T-helper 2 cell treated with Interferon-gamma antibody and Interleukin-4, amounts not matched to agents 5 μg/mL and 100 μg/mL, for 36 hours (primary cell): ENCODE results near the gene CSNK2B.

Source experiments
- DNase-seq: peaks from one replicate; pipeline ENCODE4 v3.0.0; 2021; ENCODE audit warnings: low spot score
- H3K27ac Mint-ChIP-seq: one replicate; pipeline ENCODE4 v1.8.0; 2021; ENCODE audit warnings: mild to moderate bottlenecking, mixed read lengths
- H3K27me3 Mint-ChIP-seq: one replicate; pipeline ENCODE4 v1.8.0; 2021; ENCODE audit warnings: low read depth, mixed read lengths
- H3K36me3 Mint-ChIP-seq: one replicate; pipeline ENCODE4 v1.8.0; 2021; ENCODE audit warnings: low read depth, mixed read lengths
- H3K4me1 Mint-ChIP-seq: one replicate; pipeline ENCODE4 v1.8.0; 2021; ENCODE audit warnings: low read depth, mixed read lengths
- H3K4me3 Mint-ChIP-seq: one replicate; pipeline ENCODE4 v1.8.0; 2022; ENCODE audit warnings: mild to moderate bottlenecking, moderate library complexity, mixed read lengths
- H3K9me3 Mint-ChIP-seq: one replicate; pipeline ENCODE4 v1.8.0; 2021; ENCODE audit warnings: mixed read lengths

Gene CSNK2B

GRCh38 chr6:31661262-31662123, 4.4 kb upstream of the CSNK2B start:
- Mint-ChIP-seq H3K4me3 (peak overlapping the region; percentile 82), H3K9me3 (no peaks in the 10 kb centered on the region), H3K4me1 (peaks cover 58% of the 10 kb centered on the region), H3K36me3 (peaks cover 64% of the 10 kb centered on the region), H3K27me3 (no peaks in the 10 kb centered on the region), H3K27ac (peak overlapping the region; percentile 79)
- DNase-seq, result no peak

- Mint-ChIP-seq H3K27me3 (no peaks in the 10 kb centered on the region), H3K9me3 (no peaks in the 10 kb centered on the region), H3K4me1 (peaks cover 60% of the 10 kb centered on the region), H3K27ac (peak overlapping the region; percentile 58), H3K4me3 (peak overlapping the region; percentile 58), H3K36me3 (peaks cover 65% of the 10 kb centered on the region)
- DNase-seq, result no peak
Observed at GRCh38 chr6:31662124-31662723, 3.7 kb upstream of the CSNK2B start.

GRCh38 chr6:31663126-31663960, 2.5 kb upstream of the CSNK2B start:
- Mint-ChIP-seq H3K36me3 (peaks cover 65% of the 10 kb centered on the region), H3K4me1 (peaks cover 59% of the 10 kb centered on the region), H3K9me3 (no peaks in the 10 kb centered on the region)

GRCh38 chr6:31663961-31664789, 1.7 kb upstream of the CSNK2B start:
- H3K4me1 Mint-ChIP-seq, result peaks cover 62% of the 10 kb centered on the region

More at GRCh38 chr6:31663126-31663960, 2.5 kb upstream of the CSNK2B start:
- H3K4me3 Mint-ChIP-seq, result peak overlapping the region; percentile 98
- H3K27me3 Mint-ChIP-seq, result no peaks in the 10 kb centered on the region
- DNase-seq, result no peak
- H3K27ac Mint-ChIP-seq, result peak overlapping the region; percentile 97

GRCh38 chr6:31664790-31665500, 935 bp upstream of the CSNK2B start, which contains the start of gene GPANK1:
TSS of gene GPANK1 (minus strand) at chr6:31664997. CDS start at chr6:31664478, 519 bp downstream.
- DNase-seq, result peak; percentile 92
- H3K9me3 Mint-ChIP-seq, result no peaks in the 10 kb centered on the region
- peak within 1 kb of the TSS; percentile 98 for H3K4me3 Mint-ChIP-seq
- no peaks in the 10 kb centered on the region for H3K27me3 Mint-ChIP-seq
- H3K4me1 Mint-ChIP-seq, result peaks cover 55% of the 10 kb centered on the region
- H3K36me3 Mint-ChIP-seq, result peaks cover 72% of the 10 kb centered on the region
- H3K27ac Mint-ChIP-seq, result peak within 1 kb of the TSS; percentile 97

More at GRCh38 chr6:31663961-31664789, 1.7 kb upstream of the CSNK2B start:
- DNase-seq, result no peak
- no peaks in the 10 kb centered on the region for H3K9me3 Mint-ChIP-seq
- peak overlapping the region; percentile 98 for H3K4me3 Mint-ChIP-seq
- peaks cover 71% of the 10 kb centered on the region for H3K36me3 Mint-ChIP-seq
- peak overlapping the region; percentile 97 for H3K27ac Mint-ChIP-seq
- H3K27me3 Mint-ChIP-seq, result no peaks in the 10 kb centered on the region

GRCh38 chr6:31666337-31666965, 571 bp downstream of the CSNK2B start:
- no peak for DNase-seq
- H3K27ac Mint-ChIP-seq, result peak overlapping the region; percentile 97
- no peaks in the 10 kb centered on the region for H3K27me3 Mint-ChIP-seq
- H3K9me3 Mint-ChIP-seq, result no peaks in the 10 kb centered on the region
- H3K36me3 Mint-ChIP-seq, result peaks cover 81% of the 10 kb centered on the region
- peak overlapping the region; percentile 98 for H3K4me3 Mint-ChIP-seq
- peaks cover 47% of the 10 kb centered on the region for H3K4me1 Mint-ChIP-seq

- Mint-ChIP-seq H3K4me3 (no peak within 1 kb of the TSS), H3K9me3 (no peaks in the 10 kb centered on the region), H3K27ac (no peak within 1 kb of the TSS), H3K27me3 (no peaks in the 10 kb centered on the region), H3K36me3 (peaks cover 70% of the 10 kb centered on the region), H3K4me1 (peaks cover 27% of the 10 kb centered on the region)
- DNase-seq, result no peak
Observed at GRCh38 chr6:31669676-31670075, 3.8 kb downstream of the CSNK2B start, which contains the start of gene LY6G5B. TSS of gene LY6G5B (plus strand) at chr6:31669976. CDS start at chr6:31670951, 975 bp downstream.

GRCh38 chr6:31676322-31676903, 10.5 kb downstream of the CSNK2B start:
- Mint-ChIP-seq H3K36me3 (peaks cover 17% of the 10 kb centered on the region), H3K4me1 (peaks cover 20% of the 10 kb centered on the region), H3K9me3 (no peaks in the 10 kb centered on the region), H3K4me3 (no peak overlapping the region), H3K27ac (no peak overlapping the region), H3K27me3 (no peaks in the 10 kb centered on the region)
- DNase-seq, result no peak

- H3K27ac Mint-ChIP-seq, result no peak overlapping the region
- DNase-seq, result no peak
- peaks cover 14% of the 10 kb centered on the region for H3K36me3 Mint-ChIP-seq
- H3K4me1 Mint-ChIP-seq, result peaks cover 22% of the 10 kb centered on the region
- H3K4me3 Mint-ChIP-seq, result no peak overlapping the region
- no peaks in the 10 kb centered on the region for H3K9me3 Mint-ChIP-seq
- no peaks in the 10 kb centered on the region for H3K27me3 Mint-ChIP-seq
Observed at GRCh38 chr6:31676904-31677303, 11.0 kb downstream of the CSNK2B start.

GRCh38 chr6:31677955-31678354, 12.1 kb downstream of the CSNK2B start:
- Mint-ChIP-seq H3K4me1 (peaks cover 22% of the 10 kb centered on the region), H3K9me3 (no peaks in the 10 kb centered on the region), H3K4me3 (no peak overlapping the region), H3K27me3 (no peaks in the 10 kb centered on the region), H3K36me3 (peaks cover 6% of the 10 kb centered on the region), H3K27ac (no peak overlapping the region)
- DNase-seq, result no peak

GRCh38 chr6:31680226-31681134, 14.6 kb downstream of the CSNK2B start, which contains the start of gene LY6G5C:
TSS of gene LY6G5C (minus strand) at chr6:31681067. CDS start at chr6:31680373, 694 bp downstream.
- peaks cover 22% of the 10 kb centered on the region for H3K4me1 Mint-ChIP-seq
- DNase-seq, result peak; percentile 50
- peak within 1 kb of the TSS; percentile 74 for H3K4me3 Mint-ChIP-seq
- no peaks in the 10 kb centered on the region for H3K27me3 Mint-ChIP-seq
- peak within 1 kb of the TSS; percentile 73 for H3K27ac Mint-ChIP-seq
- H3K36me3 Mint-ChIP-seq, result peaks cover 4% of the 10 kb centered on the region
- no peaks in the 10 kb centered on the region for H3K9me3 Mint-ChIP-seq
